Pons (tissue), 1 donor: ENCODE data around the gene CD247.

Source experiments
- DNase-seq: peaks from one replicate; pipeline ENCODE4 v3.0.0-alpha.2; 2016; ENCODE audit warnings: low spot score

Gene CD247

GRCh38 chr1:167438171-167439138 lies 79.9 kb downstream of the CD247 start:
- DNase-seq, result no peak

GRCh38 chr1:167435484-167435883 lies 82.8 kb downstream of the CD247 start:
- no peak for DNase-seq

GRCh38 chr1:167434306-167434705 lies 84.0 kb downstream of the CD247 start:
- DNase-seq, result no peak

GRCh38 chr1:167433884-167434283 lies 84.4 kb downstream of the CD247 start:
- no peak for DNase-seq

DNA sequence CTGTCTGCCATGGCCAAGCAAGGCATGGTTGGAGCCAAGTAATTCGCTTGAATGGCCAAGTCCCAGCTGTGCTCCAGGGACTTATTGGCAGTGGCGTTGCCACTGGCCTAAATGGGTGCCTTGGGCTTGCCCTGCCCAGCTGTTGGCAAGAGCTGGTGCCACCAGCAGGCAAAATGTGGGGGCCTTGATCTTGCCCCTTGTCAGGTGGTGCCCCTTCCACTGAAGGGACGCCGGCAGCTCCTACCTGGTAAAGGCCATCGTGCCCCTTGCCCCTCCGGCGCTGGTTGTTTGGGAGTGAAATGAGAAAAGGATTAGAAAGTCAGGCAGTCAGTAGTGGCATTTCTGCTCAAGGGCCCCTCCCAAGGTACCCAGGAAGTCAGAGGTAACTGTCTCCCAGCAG lies 85.5 kb downstream of the CD247 start:
- DNase-seq, result no peak

- no peak for DNase-seq
These were observed 86.2 kb downstream of the CD247 start for GRCh38 chr1:167431909-167432650.

- no peak for DNase-seq
These were observed 86.9 kb downstream of the CD247 start for GRCh38 chr1:167431261-167431908.

DNA sequence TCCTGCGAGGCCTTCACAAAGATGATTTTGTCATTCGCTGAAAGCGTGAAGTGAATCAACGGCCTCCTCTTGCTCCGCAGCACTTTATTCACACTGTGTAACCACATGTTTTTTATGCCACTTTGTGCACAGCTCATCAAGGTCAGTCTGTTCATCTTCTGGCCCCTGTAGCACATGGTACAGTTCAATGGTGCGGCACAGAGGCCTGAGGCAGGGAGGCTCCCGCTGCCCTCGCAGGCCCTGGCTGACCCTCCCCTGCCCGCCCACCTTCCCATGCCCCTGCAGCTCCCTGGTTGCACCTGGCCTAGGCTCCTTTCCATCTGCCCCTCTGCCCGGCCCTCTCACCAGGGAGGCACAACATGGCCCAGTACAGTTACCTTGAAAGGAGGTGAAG lies 87.5 kb downstream of the CD247 start:
- DNase-seq, result no peak

- DNase-seq, result no peak
These were observed 88.0 kb downstream of the CD247 start for GRCh38 chr1:167430134-167430848.

GRCh38 chr1:167429612-167430011 lies 88.7 kb downstream of the CD247 start:
- DNase-seq, result no peak

GRCh38 chr1:167428395-167428794 lies 89.9 kb downstream of the CD247 start:
- DNase-seq, result no peak

GRCh38 chr1:167427848-167428247 lies 90.5 kb downstream of the CD247 start:
- no peak for DNase-seq

DNA sequence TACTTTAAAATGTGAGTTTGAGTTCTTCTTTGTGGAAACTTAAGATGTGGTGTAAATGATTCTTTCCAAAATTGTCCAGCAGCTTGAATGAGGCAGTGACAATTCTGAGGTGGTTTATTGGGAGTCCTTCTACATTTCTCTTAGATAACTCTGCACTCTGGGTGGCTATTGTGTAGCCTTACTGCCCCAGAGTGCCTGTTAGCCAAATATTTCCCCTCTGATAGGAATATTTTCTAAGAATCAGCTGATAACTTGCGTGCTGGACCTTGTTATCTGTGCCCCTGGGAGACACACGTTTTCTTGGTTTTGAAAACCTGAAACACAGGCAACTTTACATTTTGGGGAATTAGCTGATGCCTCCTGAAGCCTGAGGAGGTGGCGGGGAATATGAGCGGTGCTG lies 91.6 kb downstream of the CD247 start:
- no peak for DNase-seq

- no peak for DNase-seq
These were observed 92.8 kb downstream of the CD247 start for GRCh38 chr1:167425482-167425881.

DNA sequence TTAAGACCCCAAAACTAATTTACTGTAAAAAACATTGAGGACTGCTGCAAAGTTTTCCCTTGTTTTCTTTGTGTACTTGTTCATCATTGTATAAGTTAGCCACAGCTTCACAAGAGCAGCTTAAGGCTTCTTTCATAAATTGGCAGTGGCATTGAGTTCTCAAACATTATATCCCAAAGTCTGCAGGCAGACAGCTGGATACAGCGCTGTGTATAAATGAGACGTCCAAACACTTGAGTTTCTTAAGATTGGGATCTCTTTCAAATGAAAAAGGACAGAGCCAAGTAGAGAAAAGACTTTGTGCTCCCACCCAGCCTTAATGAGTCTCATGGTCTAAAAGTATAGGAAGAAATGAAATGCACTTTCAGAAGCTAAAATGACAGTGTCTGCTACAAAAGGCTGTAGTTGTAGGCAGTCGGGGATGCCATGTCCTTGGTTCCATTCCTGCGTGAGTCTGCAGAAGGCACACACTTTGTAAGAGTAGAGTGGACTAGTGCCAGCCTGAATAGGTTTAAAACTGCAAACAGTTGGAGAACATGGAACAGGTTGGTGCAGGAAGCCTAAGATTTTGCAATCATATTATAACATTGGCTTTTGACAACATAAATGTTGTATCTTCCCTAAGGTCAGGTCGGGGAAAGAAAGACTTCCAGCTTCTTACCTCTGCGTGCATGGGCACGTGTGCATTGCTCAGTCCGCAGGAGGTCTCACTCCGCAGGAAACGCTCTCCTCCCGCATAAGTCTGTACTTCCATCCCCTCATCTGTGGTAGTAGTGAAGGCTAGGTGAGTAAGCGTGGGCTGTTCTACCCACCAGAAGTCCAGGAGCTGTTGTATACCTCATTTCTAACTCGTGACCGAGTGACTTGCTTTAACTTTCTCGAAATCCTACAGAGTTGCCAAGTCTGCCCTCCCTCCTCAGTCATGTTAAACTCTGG lies 94.4 kb downstream of the CD247 start:
- no peak for DNase-seq

GRCh38 chr1:167420510-167420909 lies 97.8 kb downstream of the CD247 start:
- no peak for DNase-seq

- no peak for DNase-seq
These were observed 99.1 kb downstream of the CD247 start for GRCh38 chr1:167419245-167419644.

DNA sequence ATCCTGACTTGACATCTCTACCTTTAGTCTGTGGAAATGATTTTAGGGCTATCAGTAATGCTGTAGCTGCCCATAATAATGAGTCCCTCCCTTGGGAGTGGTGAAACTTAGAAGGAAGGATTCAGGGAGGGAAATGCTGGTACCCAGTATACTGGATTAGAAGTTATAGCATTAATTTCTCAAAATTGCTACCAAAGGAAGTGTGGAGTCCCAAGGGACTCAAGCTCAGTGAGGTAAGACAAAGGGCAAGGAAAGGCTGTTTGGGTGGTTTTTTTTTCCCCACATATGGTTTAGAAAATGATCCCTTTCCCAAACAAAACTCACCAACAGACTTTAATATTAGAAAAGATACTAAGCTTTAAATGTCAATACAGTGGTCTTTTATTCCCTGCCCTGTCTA lies 99.9 kb downstream of the CD247 start:
- DNase-seq, result no peak

- no peak for DNase-seq
These were observed 101.8 kb downstream of the CD247 start for GRCh38 chr1:167416506-167416905.

DNA sequence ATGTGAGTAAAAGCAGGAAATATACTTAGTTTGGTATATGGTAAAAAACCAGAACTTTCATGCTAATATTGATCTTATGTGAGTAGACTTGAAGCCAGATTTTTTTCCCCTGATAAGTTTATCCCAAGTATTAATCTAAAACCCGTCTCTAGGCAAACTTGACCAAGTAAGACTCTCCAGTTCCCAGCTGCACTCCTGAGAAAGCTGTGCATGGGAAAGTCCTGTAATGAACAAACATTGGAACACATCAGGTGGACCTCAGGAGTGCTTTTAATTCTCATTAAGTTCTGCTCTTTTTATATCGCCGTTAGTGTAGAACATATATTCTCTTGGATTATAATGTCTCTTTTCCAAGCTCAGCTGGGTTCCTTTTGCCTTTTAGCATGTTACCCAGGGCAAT lies 105.0 kb downstream of the CD247 start:
- no peak for DNase-seq

DNA sequence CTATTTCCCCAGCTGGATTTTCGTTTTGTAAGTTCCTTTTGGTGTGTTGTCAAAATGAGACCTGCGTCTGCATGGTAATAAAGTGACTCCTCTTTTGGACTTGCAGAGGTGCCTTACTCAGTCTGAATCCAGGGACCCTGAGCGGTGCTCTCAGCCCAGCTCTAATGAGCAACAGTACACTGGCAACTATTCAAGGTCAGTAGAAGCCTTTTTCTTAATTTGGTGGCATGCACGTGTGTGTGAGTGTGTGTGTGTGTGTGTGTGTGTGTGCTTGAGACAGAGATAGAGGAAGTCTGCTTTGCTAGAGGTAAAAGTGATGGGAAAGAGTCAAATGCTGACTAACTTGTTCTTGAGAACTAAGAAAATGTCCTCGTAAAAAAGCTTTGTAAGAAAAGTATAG lies 105.4 kb downstream of the CD247 start:
- no peak for DNase-seq
